Muscle layer of duodenum (tissue), 2 donors: ENCODE data around the gene VAV2.

Source experiments
- H3K27ac ChIP-seq: one replicate; pipeline ENCODE4 v1.7.0; 2013; ENCODE audit warnings: mild to moderate bottlenecking, low read length
- H3K27me3 ChIP-seq: one replicate; pipeline ENCODE4 v1.7.0; 2013; ENCODE audit warnings: low read depth, mild to moderate bottlenecking, control low read depth, low read length
- H3K36me3 ChIP-seq, 2 donors: one replicate each; pipeline ENCODE4 v1.7.0; 2013; ENCODE audit warnings: low read length in 2 of 2, control low read depth in 1 of 2, mild to moderate bottlenecking in 1 of 2; ENCODE audit not compliant: insufficient read depth in 2 of 2, control insufficient read depth in 1 of 2
- H3K4me1 ChIP-seq, 2 donors: one replicate each; pipeline ENCODE4 v1.7.0; 2013; ENCODE audit warnings: low read length in 2 of 2, mild to moderate bottlenecking in 2 of 2, control low read depth in 1 of 2, moderate library complexity in 1 of 2; ENCODE audit not compliant: insufficient read depth in 2 of 2, control insufficient read depth in 1 of 2
- H3K4me3 ChIP-seq, 2 donors: one replicate each; pipeline ENCODE4 v1.7.0; 2013; ENCODE audit warnings: low read length in 2 of 2, low read depth in 1 of 2, mild to moderate bottlenecking in 1 of 2
- H3K9me3 ChIP-seq, 2 donors: one replicate each; pipeline ENCODE4 v1.7.0; 2013; ENCODE audit warnings: low read length in 2 of 2, control low read depth in 1 of 2, mild to moderate bottlenecking in 1 of 2; ENCODE audit not compliant: control insufficient read depth in 1 of 2
- donor health status: healthy.

The VAV2 gene

DNA sequence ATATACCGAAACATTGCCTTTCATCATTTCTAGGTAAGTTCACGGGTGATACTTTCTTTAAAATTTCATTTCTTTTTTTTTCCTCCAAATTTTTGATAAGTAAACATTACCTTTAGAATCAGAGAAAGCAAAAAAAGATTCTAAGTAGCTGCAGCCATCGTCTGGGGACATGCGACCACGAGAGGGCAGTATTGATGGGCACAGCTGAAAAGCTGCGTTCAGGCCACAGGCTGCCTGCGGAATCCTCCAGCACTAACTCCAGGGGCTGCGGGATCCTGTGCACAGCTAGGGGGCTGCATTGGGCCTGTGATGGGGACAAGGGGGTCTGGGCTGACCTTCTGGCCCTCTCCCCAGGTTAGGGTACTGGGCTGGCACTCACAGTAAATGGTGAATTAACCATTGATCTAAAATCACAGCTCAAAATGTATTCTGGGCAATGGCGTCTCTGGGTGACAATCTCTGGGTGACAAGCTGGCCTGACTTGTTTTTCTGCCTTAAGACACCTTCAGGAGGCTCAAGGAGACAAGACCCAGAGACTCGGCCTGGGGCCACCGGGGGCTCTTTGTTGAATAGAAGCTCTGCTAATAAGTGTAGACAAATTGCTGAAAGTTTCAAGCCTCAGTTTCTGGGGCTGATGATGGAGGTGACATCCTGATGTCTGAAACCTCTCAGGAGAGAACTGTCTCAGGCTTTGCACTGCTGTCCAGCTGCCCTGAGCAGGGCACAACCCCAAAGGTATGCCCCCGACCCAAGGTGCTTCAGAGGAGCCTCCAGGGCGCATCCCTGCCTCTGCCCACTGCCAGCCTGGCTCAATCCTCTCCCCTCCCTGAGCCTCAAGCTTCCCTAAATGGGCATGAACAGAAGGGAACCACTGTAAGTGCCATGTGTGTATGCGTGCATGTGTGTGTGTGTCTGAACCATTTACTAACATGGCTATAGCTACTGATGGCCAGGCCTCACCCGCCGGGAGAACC lies 209.7 kb downstream of the VAV2 start:
- Histone ChIP-seq H3K4me1 (peaks cover 0 to 4% of the 10 kb centered on the region in 2 donors), H3K27ac (no peak overlapping the region), H3K27me3 (no peaks in the 10 kb centered on the region), H3K9me3 (no peaks in the 10 kb centered on the region), H3K36me3 (peaks cover 0 to 20% of the 10 kb centered on the region in 2 donors), H3K4me3 (no peak overlapping the region)

- Histone ChIP-seq H3K27me3 (no peaks in the 10 kb centered on the region), H3K4me3 (no peak overlapping the region), H3K27ac (no peak overlapping the region), H3K4me1 (peaks cover 0 to 4% of the 10 kb centered on the region in 2 donors), H3K9me3 (no peaks in the 10 kb centered on the region), H3K36me3 (peaks cover 0 to 25% of the 10 kb centered on the region in 2 donors)
Measured at GRCh38 chr9:133781828-133782135, 210.3 kb downstream of the VAV2 start.

- peaks cover 0 to 4% of the 10 kb centered on the region in 2 donors for H3K4me1 ChIP-seq
- no peak overlapping the region for H3K27ac ChIP-seq
- H3K36me3 ChIP-seq = peaks cover 0 to 28% of the 10 kb centered on the region in 2 donors
- no peaks in the 10 kb centered on the region for H3K27me3 ChIP-seq
- H3K4me3 ChIP-seq = no peak overlapping the region
- no peaks in the 10 kb centered on the region for H3K9me3 ChIP-seq
Measured at GRCh38 chr9:133780962-133781827, 210.9 kb downstream of the VAV2 start.

DNA sequence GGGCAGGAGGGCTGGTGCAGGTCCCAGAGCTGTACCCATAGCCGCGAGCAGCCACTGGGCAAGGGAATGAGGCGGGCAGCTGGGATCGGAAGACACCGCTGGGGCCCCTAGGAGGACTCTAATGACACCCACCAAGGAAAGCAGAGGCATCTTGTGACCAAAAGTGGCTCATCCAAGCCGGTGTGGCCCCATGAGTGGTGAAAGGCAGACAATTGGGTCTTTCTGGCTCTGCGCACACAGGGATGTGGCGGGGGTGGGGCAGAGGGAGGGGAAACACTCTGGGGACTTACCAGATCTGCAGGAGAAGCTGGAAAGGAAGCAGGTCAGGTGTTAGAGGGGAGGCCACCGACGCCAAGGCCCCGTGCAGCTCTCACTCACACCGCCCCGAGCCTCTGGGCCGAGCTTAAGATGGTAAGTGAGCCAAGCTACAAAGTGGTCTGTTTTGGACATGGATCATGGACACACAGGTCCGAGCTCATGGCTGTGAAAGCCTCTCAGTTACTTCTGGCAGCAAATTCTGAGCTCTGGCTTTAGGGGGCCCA lies 211.6 kb downstream of the VAV2 start:
- H3K27me3 ChIP-seq = no peaks in the 10 kb centered on the region
- no peak overlapping the region for H3K4me3 ChIP-seq
- no peaks in the 10 kb centered on the region for H3K4me1 ChIP-seq
- no peaks in the 10 kb centered on the region for H3K9me3 ChIP-seq
- no peak overlapping the region for H3K27ac ChIP-seq
- H3K36me3 ChIP-seq = peaks cover 0 to 34% of the 10 kb centered on the region in 2 donors

GRCh38 chr9:133779516-133780403 lies 212.4 kb downstream of the VAV2 start:
- no peak overlapping the region for H3K27ac ChIP-seq
- no peak overlapping the region for H3K4me3 ChIP-seq
- no peaks in the 10 kb centered on the region for H3K4me1 ChIP-seq
- peaks cover 0 to under 1% of the 10 kb centered on the region in 2 donors for H3K9me3 ChIP-seq
- H3K36me3 ChIP-seq = peaks cover 1 to 37% of the 10 kb centered on the region in 2 donors
- H3K27me3 ChIP-seq = no peaks in the 10 kb centered on the region

- Histone ChIP-seq H3K27me3 (no peaks in the 10 kb centered on the region), H3K27ac (no peak overlapping the region), H3K4me1 (no peaks in the 10 kb centered on the region), H3K36me3 (peaks cover 8 to 42% of the 10 kb centered on the region in 2 donors), H3K4me3 (no peak overlapping the region), H3K9me3 (peaks cover 0 to 6% of the 10 kb centered on the region in 2 donors)
Measured at GRCh38 chr9:133779081-133779480, 213.0 kb downstream of the VAV2 start.

DNA sequence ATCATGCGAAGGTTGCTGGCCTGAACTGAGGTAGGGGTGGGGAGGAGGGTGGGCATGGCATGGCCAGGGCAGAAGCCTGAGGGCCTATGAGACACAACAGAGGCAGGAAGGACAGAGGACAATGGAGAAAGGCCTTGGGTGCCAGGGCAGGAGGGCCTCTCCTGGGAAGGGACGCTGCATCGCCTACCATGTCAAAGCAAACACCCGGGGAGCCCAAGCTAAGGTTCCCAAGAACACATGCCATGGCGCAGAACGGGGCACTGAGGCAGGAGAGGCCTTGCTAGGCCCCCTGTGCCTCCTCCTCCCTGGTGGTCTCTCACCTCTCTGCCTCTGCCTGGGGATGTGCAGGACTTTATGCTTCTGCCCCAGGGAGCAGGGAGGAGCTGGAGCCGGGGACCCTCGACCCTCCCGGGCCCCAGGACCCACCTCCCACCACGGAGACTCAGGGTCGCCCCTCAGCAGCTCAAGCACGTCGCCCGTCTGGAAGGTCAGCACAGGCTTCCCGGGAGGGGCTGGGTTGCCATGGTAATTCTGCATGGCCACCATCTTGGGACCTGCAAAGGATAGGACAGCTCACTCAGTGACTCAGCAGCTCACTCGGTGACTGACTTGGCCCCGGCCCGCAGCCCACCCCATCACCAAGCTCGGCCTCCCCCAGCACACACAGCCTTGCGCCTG lies 213.6 kb downstream of the VAV2 start:
- peaks cover 3 to 9% of the 10 kb centered on the region in 2 donors for H3K9me3 ChIP-seq
- no peak overlapping the region for H3K27ac ChIP-seq
- peaks cover 14 to 43% of the 10 kb centered on the region in 2 donors for H3K36me3 ChIP-seq
- H3K4me3 ChIP-seq = no peak overlapping the region
- no peaks in the 10 kb centered on the region for H3K4me1 ChIP-seq
- no peaks in the 10 kb centered on the region for H3K27me3 ChIP-seq

GRCh38 chr9:133777871-133778270 lies 214.3 kb downstream of the VAV2 start:
- Histone ChIP-seq H3K4me3 (no peak overlapping the region), H3K9me3 (peaks cover 3 to 9% of the 10 kb centered on the region in 2 donors), H3K36me3 (peaks cover 14 to 43% of the 10 kb centered on the region in 2 donors), H3K27me3 (no peaks in the 10 kb centered on the region), H3K27ac (no peak overlapping the region), H3K4me1 (no peaks in the 10 kb centered on the region)

DNA sequence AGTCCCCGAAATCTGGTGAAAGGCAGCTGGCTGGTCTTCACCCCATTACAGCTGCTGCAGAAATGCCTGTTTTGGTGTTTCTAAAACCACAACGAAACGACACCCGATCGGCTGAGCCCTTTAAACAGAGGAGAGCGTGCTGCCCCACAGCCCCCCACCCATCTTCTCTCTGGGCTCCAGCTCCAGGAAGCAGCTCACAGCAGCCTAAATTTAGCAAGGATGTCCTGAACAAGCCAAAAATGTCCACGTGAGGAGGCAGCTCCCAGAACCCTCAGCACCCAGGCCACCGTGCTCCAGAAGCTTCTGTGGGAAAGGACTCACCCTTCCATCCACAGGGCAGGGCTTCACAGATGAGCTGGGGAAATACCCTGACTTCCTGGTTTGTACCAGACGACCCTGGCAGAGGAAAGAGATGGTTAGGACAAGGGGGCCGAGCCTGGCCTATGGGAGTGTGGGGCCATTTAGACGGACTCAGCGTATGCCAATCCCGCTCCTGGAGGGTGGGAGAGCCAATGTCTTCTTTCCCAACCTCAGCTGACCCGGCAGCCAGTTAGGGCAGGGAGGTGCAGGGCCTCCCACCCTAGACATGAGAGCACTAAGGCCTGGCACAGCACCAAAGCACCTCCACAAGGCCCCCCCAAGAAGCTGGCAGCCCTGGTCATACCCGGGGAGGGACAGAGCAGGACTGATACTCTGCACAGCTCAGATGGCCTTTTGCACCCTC lies 214.9 kb downstream of the VAV2 start:
- no peaks in the 10 kb centered on the region for H3K27me3 ChIP-seq
- H3K4me1 ChIP-seq = no peaks in the 10 kb centered on the region
- H3K27ac ChIP-seq = no peak overlapping the region
- no peak overlapping the region for H3K4me3 ChIP-seq
- peaks cover 3 to 9% of the 10 kb centered on the region in 2 donors for H3K9me3 ChIP-seq
- peaks cover 14 to 43% of the 10 kb centered on the region in 2 donors for H3K36me3 ChIP-seq
